HG02840 (cell line): Measurements from ENCODE around the gene DSG2.

Source experiments
- ATAC-seq: cut with Tn5 transposase; IDR thresholded peaks from one replicate; pipeline ENCODE4 v1.9.1; 2021; ENCODE audit warnings: mild to moderate bottlenecking, moderate library complexity, moderate number of reproducible peaks; ENCODE audit not compliant: unreplicated experiment, low FRiP score

Gene DSG2

DNA sequence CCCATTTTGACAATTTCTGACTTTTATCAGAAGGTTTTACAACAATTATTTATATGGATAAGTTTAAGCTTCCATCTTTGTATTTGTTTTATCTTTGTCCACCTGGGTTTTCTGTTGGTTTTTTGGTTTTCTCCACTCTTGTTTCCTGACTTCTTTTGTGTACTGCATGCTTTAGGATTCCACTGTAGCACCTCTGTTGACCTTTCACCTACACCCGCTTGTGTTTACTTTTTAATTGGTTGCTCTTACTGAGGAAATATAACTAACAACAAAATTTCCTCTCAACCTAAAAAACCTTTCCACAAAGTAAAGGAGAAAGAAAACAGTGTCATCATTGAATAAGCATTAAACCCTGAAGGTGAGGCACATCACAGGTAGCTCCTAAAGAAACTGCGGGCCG, 53.9 kb downstream of the DSG2 start:
- no peak for ATAC-seq

DNA sequence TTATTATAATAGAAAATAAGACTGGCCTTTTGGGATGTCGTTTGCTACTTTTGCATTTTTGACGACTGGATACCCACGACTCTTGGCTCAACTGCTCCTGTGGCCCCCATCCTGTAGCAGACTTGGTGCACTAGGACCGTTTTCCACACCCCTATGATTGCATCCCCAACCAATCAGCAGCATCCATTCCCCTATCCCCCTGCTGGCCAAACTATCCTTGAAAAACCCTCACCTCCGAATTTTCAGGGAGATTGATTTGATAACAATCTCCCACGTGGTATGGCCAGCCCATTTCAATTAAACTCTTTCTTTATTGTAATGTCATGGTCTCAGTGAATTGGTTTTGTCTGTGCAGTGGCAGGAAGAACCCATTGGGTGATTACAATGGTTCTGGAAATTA, 55.8 kb downstream of the DSG2 start:
- ATAC-seq = no peak

DNA sequence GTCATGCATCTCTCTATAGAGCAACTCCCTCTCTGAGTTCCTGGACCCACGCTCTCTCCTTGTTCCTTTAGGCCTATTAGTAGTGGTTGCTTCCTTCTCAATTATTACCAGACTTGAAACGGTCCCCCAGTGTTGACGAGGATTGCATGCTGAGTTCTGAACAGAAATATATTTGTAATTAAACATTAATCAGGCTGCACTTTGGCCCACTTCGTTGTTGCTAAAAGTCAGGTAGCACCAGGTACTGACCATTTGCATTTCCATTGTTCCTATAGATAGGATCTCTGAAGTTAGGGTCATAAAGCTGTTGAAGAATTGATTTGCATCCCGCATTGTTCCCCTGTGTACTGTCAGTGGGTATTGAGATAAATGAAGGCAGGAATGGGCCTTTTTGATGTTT, 56.8 kb downstream of the DSG2 start:
- no peak for ATAC-seq

DNA sequence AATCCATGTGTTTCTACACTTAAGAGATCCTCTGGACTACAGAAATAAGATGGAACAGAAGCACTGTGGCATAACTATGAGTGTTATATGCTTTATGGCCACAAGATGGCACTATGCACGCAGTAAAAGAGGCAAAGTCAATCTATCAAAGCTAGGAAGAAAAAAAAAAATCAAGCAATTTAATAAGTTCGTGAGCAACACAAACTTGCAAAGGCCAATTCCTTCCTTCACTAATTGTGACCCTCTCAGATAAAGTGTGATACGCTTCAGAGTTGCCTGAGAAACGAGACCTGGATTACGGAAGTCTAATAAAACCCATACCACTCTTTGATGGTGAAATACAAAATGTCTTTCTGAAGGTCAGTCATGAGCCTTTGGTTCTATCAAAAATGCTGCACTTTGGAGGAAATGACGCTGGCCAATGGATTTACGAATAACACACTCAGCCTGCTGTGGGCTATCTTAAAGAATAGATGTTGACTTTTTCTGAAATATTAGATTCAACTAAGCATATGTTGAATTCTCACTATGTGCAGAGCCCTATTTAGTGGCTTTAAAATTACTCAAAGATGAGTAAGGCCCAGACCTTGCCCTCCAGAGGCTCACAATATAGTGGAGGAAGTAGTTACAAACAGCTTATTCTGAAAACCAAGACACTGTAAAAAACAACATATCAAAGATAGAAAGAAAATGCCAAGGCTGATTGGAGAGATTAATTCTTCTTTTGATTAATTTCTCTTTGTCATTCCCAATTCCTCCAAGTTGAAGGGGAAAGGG, 58.2 kb downstream of the DSG2 start:
- no peak for ATAC-seq

DNA sequence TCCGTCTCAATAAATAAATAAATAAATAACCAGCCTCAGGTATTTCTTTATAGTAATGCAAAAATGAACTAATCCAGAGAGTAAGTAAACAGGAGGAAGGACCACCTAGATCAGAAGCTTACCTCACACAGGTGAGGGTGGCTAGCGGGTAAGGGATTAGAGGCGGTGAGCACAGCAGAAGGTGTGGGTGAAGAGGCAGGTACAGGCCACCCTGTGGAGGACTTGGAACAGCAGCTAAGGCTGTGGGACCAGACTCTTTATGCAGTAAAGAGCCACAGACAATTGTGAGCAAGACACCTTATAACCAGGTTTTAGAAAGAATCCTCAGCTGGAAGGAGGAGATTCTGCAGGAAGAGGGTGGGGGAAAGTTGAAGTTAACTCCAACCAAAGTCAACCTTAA, 59.5 kb downstream of the DSG2 start:
- no peak for ATAC-seq

DNA sequence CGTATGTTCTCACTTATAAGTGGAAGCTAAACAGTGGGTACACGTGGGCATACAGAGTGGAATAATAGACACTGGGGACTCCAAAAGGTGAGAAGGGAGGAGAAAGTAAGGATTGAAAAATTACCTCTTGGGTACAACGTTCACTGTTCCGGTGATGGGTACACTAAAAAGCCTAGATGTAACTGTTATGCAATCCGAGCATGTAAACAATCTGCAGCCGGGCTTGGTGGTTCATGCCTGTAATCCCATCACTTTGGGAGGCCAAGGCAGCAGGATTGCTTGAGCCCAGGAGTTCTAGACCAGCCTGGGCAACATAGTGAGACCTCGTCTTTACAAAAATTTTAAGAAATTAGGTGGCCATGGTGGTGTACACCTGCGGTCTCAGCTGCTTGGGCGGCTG, 60.6 kb downstream of the DSG2 start:
- no peak for ATAC-seq

DNA sequence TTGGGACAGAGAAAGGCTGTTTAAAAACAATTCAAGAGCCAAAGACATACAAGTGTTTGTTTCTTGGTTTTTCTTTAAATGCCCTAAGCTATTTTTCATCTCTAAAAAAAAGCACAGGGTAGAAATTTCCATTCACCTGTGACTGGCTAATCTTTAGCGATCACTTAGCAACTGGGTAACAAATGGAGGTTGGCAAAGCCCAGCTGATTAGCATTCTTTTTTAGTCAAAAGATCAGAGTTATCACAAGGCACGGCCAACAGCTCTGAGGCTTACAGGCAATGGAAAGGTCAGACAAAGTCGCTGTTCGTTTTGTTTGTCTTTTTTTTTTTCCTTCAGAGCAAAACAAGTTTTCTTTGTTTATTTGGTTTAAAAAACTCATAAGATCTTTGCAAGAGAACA, 64.7 kb downstream of the DSG2 start:
- ATAC-seq = no peak

DNA sequence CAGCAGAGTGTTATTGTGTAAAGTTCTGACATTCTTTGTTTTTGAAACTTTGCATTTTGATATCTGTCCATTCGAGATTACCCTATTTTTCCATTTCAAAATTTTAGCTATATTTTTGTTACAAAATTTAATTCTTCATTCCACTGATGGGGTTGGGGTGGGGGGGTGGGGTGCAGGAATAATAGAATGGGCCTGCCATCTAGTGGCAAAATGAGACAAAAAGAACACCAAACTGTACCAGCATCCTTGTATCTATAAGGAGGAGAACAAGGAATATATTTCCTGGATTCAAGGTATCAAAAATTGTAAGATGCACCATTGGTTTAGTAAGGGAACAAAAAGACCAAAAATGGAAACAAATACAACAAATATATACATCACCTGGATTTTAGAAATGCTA, 65.8 kb downstream of the DSG2 start:
- no peak for ATAC-seq

DNA sequence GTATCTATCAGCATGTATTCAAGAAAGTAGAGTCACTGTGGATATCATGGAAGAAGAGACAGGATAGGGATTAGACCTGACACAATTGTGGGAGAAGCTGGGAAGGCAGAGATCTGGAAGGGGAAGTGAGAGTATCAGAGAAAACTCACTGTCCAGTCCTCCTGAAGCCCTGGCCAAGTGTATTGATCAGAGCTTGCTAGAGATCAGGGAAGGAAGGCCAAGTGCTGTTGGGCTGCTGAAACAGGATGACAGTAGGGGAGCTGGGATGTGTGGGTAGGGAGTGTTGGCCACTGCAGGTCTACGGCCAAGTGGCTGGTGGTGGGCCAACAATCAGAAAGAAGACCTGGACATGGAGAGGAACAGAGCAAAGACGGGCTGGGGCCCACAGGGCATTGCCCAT, 67.4 kb downstream of the DSG2 start:
- no peak for ATAC-seq

DNA sequence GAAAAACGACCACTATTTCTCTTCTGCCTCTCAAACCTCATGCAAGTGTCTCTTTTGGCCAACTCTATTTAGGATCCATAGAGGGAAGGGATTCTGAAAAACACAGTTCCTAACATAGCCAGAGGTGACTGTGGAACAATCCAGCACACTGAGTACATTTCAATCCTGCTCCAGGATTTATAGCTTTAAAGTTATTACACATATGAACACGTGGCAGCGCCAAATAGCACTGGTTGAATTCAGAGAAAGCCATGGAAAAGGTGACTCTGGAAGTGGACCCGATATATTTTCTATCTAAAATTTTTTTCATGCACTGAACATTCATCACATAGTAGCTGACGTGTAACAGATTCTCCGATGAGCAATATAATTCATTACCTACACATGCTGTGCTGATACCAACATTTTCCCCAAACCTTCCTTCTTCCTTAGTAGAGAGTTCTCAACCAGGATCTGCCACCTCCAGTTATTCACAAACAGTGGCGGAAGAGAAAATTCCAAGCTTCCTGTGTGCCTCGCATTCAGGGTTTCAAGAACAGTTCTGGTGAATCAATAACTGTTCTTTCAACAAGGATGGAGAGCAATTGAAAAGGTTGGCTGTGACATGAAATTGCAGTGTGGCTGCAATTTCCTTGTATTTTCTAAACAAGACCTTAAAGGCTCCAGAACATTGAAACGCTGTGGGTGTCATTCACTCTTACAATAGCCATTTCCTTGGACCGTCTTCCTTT, 68.0 kb downstream of the DSG2 start:
- ATAC-seq = no peak

DNA sequence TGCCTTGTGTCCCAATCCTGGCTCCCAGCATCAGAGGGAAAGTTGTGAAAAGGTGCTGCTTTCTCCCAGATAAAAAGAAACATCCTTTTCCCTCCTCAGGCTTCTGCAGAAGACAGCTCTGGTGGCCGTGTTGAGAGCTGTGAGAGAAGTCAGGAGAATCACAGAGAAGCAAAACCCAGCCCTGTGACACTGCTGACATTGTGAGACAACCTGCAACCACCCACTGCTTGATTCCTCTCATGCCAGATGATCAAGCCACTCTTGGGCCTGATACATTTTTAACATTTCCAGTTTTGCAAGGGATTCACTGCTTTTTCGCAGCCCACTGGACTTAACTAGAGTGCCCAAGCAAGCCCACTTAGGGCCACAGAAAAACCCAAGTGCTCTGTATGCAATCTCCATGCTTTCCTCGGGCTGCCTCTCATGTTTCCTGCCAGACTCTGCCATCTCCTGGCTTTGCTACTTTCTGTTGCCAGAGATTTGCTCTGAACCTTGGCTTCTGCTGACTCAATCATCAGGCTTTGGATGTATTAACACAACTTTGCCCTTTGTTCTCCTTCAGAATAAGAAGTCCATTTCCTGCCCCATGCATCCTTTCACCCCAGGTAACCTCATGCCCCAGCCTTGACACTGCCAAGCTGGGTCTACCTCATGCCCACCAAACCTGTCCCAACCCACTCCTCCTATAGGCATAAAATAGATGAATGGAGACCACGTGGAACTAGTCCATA, 68.8 kb downstream of the DSG2 start:
- ATAC-seq = no peak

DNA sequence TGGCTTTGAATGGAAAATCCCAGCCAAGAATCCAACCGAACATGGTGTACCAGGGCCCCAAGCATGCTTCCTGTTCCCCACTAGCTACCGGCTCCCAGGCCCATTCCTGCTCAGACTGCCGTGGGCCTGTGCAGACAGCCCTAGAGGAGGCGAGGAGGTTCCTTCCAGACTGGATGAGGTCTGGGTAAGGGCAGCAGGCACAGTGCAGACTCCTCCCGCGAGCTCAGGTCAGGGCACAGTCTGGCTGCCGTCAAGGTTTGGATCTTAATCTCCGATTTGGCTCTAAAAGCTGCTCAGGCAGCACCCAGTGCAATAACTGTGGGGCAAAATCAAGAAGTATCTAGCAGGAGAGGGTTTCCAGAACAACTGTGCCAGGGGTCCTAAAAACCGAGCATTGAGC, 74.4 kb downstream of the DSG2 start:
- no peak for ATAC-seq

DNA sequence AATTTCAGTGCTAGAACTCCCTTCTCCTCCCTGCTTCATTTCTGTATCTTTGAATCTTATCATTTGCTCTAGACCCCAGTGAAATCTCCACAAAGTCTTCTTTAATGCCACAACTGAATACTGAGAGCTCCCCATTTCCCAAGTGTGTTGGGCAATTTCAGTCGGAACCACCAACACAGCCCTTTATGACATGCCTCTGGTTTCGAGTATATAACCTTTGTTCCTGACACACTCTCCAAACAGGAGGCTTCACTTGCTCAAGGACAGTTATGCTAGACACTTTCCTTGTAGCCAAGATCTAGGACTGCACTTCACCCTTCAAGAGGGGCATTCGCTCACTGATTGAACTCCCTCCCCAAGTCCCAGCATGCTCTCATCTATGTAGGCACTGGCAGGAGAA, 75.1 kb downstream of the DSG2 start:
- ATAC-seq = no peak

DNA sequence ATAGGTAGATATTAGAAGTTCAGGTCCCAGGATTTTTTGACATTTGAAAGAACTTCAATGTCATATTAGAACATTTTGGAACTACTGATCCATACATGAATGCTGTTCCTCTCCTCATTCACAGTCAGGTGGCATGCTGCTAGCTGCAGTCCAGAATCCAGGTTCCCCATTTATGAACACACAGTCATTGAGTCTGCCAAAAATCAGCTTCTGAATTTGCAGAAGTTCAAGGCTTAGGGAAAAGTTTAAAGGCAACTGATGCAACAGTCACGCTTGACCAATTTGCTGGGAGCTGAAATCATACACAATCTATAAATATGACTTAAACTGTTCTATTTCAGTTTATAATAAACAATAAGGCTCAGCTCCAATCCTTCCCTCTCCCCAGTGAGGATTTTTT, 76.4 kb downstream of the DSG2 start:
- no peak for ATAC-seq

DNA sequence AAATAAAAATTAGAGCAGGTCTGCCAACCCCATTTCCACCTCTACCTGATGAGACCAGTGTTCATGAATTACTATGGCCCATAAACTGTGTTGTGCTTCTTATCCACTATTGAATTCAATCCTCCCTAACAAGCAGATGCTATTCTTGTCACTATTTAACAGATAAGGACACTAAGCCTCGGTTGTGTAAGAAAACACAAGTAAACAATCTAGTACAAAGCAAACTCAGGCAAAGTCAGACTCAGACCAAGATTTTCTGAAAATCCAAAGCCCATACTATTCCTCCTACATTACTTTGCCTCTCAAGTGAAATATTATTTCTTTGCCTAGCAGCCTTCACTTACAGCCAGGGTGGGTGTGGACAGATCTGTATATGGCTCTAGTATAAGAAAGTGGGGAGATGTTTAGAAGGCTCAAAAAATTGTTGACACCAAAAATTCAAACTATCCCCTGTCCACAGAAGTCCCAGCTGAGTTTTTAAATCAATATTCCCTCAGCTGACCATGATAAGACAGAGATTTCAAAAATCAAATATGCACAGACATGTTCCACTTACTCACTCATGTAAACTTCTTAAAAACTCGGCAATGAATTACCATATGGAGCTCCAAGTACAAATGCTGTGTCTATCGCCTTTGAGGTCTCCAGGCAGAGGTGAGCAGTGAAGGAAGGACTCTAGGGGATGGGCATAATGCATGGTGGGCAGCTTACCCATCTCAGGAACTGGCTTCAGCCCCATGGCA, 77.7 kb downstream of the DSG2 start:
- no peak for ATAC-seq

DNA sequence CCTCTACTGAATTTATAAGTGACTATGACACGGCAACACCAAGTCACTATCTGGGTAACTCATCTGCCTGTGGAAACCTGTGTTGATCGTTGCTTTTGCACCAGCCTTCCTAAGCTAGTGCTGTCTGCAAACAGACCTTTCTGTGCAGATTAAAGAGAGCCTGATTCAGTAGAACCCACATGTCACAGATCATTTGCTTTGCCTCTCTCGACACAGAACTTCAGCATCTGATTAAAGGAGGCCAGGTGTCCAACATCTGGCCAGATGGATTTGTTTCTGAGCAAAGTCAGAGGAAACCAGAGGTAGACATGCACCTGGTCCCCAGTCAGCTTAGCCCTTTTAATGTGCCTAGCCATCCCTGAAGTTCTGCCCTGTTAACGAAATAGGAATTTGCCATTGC, 78.7 kb downstream of the DSG2 start:
- peak; percentile 76 for ATAC-seq

DNA sequence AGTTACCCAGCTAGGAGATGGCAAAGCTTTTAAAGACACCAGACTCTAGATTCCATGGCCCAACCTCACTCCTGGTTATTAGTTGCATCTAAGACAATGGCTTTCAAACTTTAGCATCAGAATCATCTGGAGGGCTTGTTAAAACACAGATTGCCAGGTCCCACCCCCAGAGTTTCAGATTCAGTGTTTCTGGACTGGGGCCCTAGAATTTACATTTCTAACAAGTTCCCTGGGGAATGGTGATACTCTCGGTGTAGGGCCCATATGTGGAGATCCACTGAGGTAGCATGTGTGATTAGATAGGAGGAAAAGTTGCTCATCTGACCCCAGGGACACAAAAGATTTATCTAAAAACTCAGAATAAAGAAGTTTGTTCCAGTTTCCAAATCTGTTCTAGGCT, 79.2 kb downstream of the DSG2 start:
- peak; percentile 31 for ATAC-seq

DNA sequence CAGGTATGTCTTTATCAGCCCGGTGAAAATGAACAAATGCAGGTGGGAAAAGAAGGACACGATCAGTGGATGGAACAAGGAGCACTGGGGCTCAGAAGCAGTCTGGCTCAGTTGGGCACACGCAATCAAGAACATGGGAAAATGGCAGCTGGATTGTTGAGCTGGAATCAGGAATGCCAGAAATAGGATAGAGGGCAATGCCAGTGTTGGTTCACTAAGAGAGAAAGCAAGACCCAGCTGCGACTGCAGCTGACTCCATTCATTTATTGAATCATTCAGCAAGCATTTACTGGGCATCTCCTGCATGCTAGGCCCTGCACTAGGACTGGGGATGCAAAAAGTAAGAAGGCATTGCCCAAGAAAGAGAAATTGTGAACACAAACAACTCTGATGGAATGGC, 80.1 kb downstream of the DSG2 start:
- ATAC-seq = no peak

DNA sequence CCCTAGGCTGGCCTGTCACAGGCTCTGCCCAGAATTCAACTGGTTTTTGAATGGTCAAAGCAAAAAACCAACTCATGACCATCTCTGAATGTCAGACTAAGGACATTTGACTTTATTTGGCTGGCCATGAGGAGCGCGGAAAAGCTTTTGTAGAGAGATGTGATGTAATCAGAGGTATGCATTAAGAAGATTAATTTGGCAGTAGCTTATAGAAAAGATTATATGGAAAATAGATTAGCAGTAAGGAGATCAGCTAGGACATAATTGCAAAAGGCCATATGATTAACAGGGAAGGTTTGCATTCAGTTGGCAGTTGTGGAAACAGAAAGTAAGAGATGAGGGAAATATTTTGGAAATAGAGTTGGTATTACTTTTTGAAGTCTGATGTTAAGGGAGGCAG, 81.4 kb downstream of the DSG2 start:
- ATAC-seq = no peak

DNA sequence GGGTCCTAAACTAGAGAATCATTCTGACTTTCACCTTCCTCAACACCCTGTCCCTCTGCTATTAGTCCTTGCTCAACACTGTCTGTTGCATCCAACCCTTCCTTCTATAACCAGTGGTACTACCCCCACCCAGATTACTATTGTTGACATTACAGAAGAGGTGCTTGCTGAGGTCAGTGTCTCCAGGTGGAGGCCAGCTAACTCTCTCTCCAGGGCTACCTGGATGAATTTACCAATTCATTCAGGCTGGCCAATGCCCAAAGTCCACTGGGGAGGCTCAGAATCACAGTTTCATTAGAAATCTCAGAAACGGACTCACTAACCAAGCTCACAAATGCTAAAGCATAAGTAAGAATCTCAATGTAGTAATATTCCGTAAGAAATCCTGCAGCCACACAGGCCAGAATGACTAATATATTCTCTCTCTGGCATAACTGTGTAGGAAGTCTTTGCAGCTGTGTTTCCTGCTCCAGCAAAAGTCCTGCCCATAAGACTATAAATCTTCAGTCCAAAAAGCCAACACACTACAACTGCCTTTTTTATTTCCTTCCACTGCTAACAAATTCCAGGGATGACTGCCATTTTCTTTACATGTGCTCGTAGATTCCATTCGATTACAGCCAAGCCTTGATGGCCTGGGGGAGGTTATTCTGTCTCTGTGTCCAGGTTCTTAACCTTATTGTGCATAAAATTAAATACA, 83.7 kb downstream of the DSG2 start:
- no peak for ATAC-seq
